ENCODE measurements around the gene MRPS14. TPM values are rescaled to one million over a fixed set of nuclear protein-coding genes. Genes with fewer than 3 reads are reported as not detected.

Gene MRPS14
- total and polyA plus RNA-seq, 2 of the 4 experiments (the other 2 are of a cell fraction) = 22.0 to 23.1 TPM

- H3K23ac ChIP-seq (ENCODE audit: low read depth, low read length) = no peak overlapping the region
- H2BK20ac ChIP-seq (ENCODE audit: low read depth, low read length) = no peak overlapping the region
- H3K14ac ChIP-seq (replicated peaks; ENCODE audit: low read depth, low read length) = no peak overlapping the region
- no peak overlapping the region for H3K9ac ChIP-seq (ENCODE audit: low read depth, low read length)
- H3K4ac ChIP-seq (ENCODE audit: low read depth, low read length) = no peak overlapping the region
- H2BK5ac ChIP-seq (ENCODE audit: low read depth, low read length, poor library complexity, severe bottlenecking) = no peak overlapping the region
- no peak overlapping the region for H3K27ac ChIP-seq (ENCODE audit: insufficient read depth, low read length)
- H3K4me3 ChIP-seq (ENCODE audit: insufficient read depth, low read depth, low read length) = no peak overlapping the region
- H4K91ac ChIP-seq (ENCODE audit: insufficient read depth, low read depth, low read length) = no peak overlapping the region
- DNase-seq (no peak), ATAC-seq (ENCODE audit: low read depth) (no peak)
- no peak overlapping the region for H3K4me2 ChIP-seq (ENCODE audit: low read depth, low read length)
- H2BK15ac ChIP-seq (ENCODE audit: low read depth, low read length) = no peak overlapping the region
- WGBS, 2 experiments (ENCODE audit: extremely low coverage in 2 of 2, insufficient read length in 1 of 2) = no CpG with 5 or more reads among the region's 2 CpGs
- H2AK9ac ChIP-seq (replicated peaks; ENCODE audit: low read depth, low read length, poor library complexity) = no peak overlapping the region
- dilution Hi-C loops (cut with HindIII; ENCODE audit: low sequenced_read_pairs, unreplicated experiment) (no loop called here), intact Hi-C loops (cut with micrococcal nuclease) (no loop called here), in situ Hi-C loops (cut with MboI; ENCODE audit: low sequenced_read_pairs) (no loop called here)
- no peaks in the 10 kb centered on the region for H3K36me3 ChIP-seq (ENCODE audit: control insufficient read depth, insufficient read depth, low read length)
- H2BK120ac ChIP-seq (ENCODE audit: low read depth, low read length) = no peak overlapping the region
- ChIA-PET CTCF (interaction anchor here (0.6 kb wide), 1 partner anchor 145 kb away, joined by 4 read pairs; no protein-coding TSS in a partner anchor), POLR2A (ENCODE audit: unreplicated experiment) (no interaction called here)
- no peak overlapping the region for H3K56ac ChIP-seq (ENCODE audit: extremely low read depth, insufficient read depth, low read length)
- no peak overlapping the region for H2AK5ac ChIP-seq (ENCODE audit: low read depth, low read length)
- no peak overlapping the region for H4K5ac ChIP-seq (ENCODE audit: low read depth, low read length)
- TF ChIP-seq, protein P1, sequence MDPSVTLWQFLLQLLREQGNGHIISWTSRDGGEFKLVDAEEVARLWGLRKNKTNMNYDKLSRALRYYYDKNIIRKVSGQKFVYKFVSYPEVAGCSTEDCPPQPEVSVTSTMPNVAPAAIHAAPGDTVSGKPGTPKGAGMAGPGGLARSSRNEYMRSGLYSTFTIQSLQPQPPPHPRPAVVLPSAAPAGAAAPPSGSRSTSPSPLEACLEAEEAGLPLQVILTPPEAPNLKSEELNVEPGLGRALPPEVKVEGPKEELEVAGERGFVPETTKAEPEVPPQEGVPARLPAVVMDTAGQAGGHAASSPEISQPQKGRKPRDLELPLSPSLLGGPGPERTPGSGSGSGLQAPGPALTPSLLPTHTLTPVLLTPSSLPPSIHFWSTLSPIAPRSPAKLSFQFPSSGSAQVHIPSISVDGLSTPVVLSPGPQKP (IDR thresholded peaks at IDR 0.05; ENCODE audit: borderline replicate concordance, low read depth, low read length) = no peak
- TF ChIP-seq RFX5 (IDR thresholded peaks at IDR 0.05; ENCODE audit: low read depth, low read length) (no peak), RCOR1 (IDR thresholded peaks at IDR 0.05; ENCODE audit: insufficient replicate concordance, low read length) (no peak), CHD1 (IDR thresholded peaks at IDR 0.05; ENCODE audit: low read depth, low read length) (no peak), POLR2A (IDR thresholded peaks at IDR 0.05; ENCODE audit: low read depth, low read length) (no peak), NFE2L2 (IDR thresholded peaks at IDR 0.05; ENCODE audit: low read depth, low read length) (no peak), MAZ (IDR thresholded peaks at IDR 0.05; ENCODE audit: borderline replicate concordance, low read depth, low read length) (no peak), MXI1 (IDR thresholded peaks at IDR 0.05; ENCODE audit: borderline replicate concordance, low read depth, low read length) (no peak)
- TF ChIP-seq, protein P2, sequence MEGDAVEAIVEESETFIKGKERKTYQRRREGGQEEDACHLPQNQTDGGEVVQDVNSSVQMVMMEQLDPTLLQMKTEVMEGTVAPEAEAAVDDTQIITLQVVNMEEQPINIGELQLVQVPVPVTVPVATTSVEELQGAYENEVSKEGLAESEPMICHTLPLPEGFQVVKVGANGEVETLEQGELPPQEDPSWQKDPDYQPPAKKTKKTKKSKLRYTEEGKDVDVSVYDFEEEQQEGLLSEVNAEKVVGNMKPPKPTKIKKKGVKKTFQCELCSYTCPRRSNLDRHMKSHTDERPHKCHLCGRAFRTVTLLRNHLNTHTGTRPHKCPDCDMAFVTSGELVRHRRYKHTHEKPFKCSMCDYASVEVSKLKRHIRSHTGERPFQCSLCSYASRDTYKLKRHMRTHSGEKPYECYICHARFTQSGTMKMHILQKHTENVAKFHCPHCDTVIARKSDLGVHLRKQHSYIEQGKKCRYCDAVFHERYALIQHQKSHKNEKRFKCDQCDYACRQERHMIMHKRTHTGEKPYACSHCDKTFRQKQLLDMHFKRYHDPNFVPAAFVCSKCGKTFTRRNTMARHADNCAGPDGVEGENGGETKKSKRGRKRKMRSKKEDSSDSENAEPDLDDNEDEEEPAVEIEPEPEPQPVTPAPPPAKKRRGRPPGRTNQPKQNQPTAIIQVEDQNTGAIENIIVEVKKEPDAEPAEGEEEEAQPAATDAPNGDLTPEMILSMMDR (conservative IDR thresholded peaks at IDR 0.05; ENCODE audit: low read depth, low read length) = no peak
- TF ChIP-seq, protein P3, sequence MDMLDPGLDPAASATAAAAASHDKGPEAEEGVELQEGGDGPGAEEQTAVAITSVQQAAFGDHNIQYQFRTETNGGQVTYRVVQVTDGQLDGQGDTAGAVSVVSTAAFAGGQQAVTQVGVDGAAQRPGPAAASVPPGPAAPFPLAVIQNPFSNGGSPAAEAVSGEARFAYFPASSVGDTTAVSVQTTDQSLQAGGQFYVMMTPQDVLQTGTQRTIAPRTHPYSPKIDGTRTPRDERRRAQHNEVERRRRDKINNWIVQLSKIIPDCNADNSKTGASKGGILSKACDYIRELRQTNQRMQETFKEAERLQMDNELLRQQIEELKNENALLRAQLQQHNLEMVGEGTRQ (IDR thresholded peaks at IDR 0.05; ENCODE audit: low read depth, low read length) = no peak
- no peaks in the 10 kb centered on the region for H3K4me1 ChIP-seq (ENCODE audit: control insufficient read depth, insufficient read depth, low read length)
- H3K9me3 ChIP-seq (ENCODE audit: control insufficient read depth, insufficient read depth, low read length) = no peaks in the 10 kb centered on the region
- H3K79me1 ChIP-seq (ENCODE audit: low read depth in 1 of 2, low read length in 2 of 2) = no peaks in the 10 kb centered on the region
- no peak overlapping the region for H3K18ac ChIP-seq (ENCODE audit: low read depth, low read length)
- H4K8ac ChIP-seq (ENCODE audit: low read depth in 2 of 2, low read length in 2 of 2) = no peak overlapping the region
- no peak overlapping the region for H2AFZ ChIP-seq (replicated peaks; ENCODE audit: low read length, poor library complexity)
- H4K20me1 ChIP-seq (ENCODE audit: insufficient read depth, low read length) = no peaks in the 10 kb centered on the region
- no peaks in the 10 kb centered on the region for H3K9me1 ChIP-seq (ENCODE audit: insufficient read depth, low read length)
- BruUV-seq (replicated peaks) = no TSS peak
- peaks cover 4% of the 10 kb centered on the region; the same call in 1 of the 2 replicates for H3K27me3 ChIP-seq (ENCODE audit: control insufficient read depth, insufficient read depth, low read length)
Observed at GRCh38 chr1:174963529-174964125, 59.6 kb downstream of the MRPS14 start.

Data from IMR-90 (cell line).